ENCODE data around the gene AMBN.

DNA sequence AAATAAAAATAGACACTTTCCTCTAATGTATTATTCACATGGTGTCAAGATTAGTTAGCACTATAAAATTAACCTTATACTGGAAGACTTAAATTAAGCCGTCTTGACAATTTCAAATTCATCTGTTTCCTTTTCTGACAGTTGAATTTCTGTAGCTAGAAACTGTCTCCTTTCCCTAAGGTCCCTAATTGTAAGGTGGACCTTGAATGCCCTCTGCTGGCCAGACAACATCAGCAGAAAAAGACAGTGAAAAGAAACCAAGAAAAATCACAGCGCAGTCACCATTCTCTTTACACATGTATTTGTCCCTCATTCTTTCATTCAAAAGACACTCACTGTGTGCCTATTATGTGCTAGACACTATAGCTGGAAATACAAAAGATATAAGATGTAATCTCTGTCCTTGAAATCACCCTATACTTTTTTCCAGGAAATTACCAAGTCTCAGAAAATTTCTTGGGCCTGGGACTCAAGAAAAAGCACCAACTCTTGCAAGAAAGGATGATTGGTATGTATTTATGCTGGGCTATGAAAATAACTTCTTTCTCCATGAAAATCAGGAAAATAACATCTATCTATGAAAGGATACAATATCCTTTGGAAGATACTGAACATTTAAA is 32.7 kb upstream of the AMBN start:
- TF ChIP-seq, protein P1, sequence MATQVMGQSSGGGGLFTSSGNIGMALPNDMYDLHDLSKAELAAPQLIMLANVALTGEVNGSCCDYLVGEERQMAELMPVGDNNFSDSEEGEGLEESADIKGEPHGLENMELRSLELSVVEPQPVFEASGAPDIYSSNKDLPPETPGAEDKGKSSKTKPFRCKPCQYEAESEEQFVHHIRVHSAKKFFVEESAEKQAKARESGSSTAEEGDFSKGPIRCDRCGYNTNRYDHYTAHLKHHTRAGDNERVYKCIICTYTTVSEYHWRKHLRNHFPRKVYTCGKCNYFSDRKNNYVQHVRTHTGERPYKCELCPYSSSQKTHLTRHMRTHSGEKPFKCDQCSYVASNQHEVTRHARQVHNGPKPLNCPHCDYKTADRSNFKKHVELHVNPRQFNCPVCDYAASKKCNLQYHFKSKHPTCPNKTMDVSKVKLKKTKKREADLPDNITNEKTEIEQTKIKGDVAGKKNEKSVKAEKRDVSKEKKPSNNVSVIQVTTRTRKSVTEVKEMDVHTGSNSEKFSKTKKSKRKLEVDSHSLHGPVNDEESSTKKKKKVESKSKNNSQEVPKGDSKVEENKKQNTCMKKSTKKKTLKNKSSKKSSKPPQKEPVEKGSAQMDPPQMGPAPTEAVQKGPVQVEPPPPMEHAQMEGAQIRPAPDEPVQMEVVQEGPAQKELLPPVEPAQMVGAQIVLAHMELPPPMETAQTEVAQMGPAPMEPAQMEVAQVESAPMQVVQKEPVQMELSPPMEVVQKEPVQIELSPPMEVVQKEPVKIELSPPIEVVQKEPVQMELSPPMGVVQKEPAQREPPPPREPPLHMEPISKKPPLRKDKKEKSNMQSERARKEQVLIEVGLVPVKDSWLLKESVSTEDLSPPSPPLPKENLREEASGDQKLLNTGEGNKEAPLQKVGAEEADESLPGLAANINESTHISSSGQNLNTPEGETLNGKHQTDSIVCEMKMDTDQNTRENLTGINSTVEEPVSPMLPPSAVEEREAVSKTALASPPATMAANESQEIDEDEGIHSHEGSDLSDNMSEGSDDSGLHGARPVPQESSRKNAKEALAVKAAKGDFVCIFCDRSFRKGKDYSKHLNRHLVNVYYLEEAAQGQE (IDR thresholded peaks at IDR 0.05; ENCODE audit: insufficient read depth in 1 of 2, low read depth in 2 of 2, low read length in 2 of 2): no peak
- no peak for TF ChIP-seq POLR2AphosphoS5 (IDR thresholded peaks at IDR 0.05; ENCODE audit: low read depth, low read length)
- no peak for TF ChIP-seq SIN3A (IDR thresholded peaks at IDR 0.05; ENCODE audit: borderline replicate concordance, insufficient read depth, low read length)
- TF ChIP-seq TAF1 (IDR thresholded peaks at IDR 0.05; ENCODE audit: borderline replicate concordance, insufficient read depth, low read length): no peak

Data from PFSK-1 (cell line).